Esophagus squamous epithelium (tissue), 4 donors: ENCODE results near the gene DAZAP1.

Source experiments
- CTCF ChIP-seq, 6 experiments: fragments of 450-650 bp in 4 of 6; fragments of 200-600 bp in 2 of 6; sonication (generic) in 2 of 6; IDR thresholded peaks; one replicate each; pipeline ENCODE4 v1.5.1; 2016 to 2019; ENCODE audit warnings: antibody characterized with exemption in 6 of 6, mild to moderate bottlenecking in 4 of 6, moderate library complexity in 4 of 6
- POLR2A ChIP-seq, 4 donors: fragments of 450-650 bp; IDR thresholded peaks; one replicate each; pipeline ENCODE4 v1.6.1; 2017; ENCODE audit warnings: antibody characterized with exemption in 4 of 4, mild to moderate bottlenecking in 4 of 4, moderate library complexity in 3 of 4

DNA sequence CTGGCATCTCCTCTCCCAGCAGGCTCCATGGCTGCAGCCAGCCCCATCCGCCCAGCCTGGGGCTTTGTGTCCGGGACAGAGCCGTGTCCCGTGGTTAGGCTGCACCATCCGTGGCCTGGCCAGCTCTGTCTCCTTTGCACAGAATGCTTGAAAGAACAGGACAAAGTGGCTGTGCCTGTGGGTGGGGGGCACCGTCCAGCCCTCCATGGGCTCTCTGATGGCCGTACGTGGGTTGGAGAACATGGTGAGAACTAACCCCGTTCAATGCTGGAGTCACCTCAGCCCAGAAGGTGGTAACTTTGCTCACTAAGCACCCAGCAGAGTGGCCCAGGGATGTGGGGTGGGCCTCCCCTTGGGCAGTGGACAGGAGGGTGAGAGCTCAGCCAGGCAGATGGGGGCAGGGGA is 33.6 kb downstream of the DAZAP1 start:
- TF ChIP-seq CTCF (IDR thresholded peaks at IDR 0.05) (no peak), POLR2A (IDR thresholded peaks at IDR 0.05) (no peak)
